ENCODE results near the gene USP17L13. TPM values are rescaled to one million over a fixed set of nuclear protein-coding genes. Genes with fewer than 3 reads are reported as not detected.
A peak's percentile ranks its signal among the peaks of the same experiment; 100 is the strongest.
"Not testable (repeated sequence)": the region's sequence is repeated elsewhere in the genome, so short reads cannot be mapped to it uniquely, and the experiment has no call there.

USP17L13 gene
- not detected for total RNA-seq
- polyA plus RNA-seq (ENCODE audit: insufficient read depth in 1 of 8, insufficient read length in 8 of 8, low replicate concordance in 1 of 8): not detected
- long read RNA-seq, donor 1: 0 reads
- long read RNA-seq, donor 2: 0 reads
- long read RNA-seq, donor 3: 0 reads
- long read RNA-seq, donor 4: 0 reads
- long read RNA-seq, donor 5: 0 reads
- long read RNA-seq, donor 6: 0 reads
- long read RNA-seq, donor 7: 0 reads
- long read RNA-seq, donor 8: 0 reads
- long read RNA-seq, donor 9: 0 reads
- long read RNA-seq, donor 10: 0 reads
- long read RNA-seq, donor 11: 0 reads

GRCh38 chr4:9224596-9224995 is at the start of gene USP17L13:
Gene USP17L13 (plus strand): TSS chr4:9224896. CDS start chr4:9224896, 0 bp downstream.
- H3K9me3 ChIP-seq (replicated peaks; ENCODE audit: control insufficient read depth, low read depth, low read length); H3K27ac ChIP-seq (ENCODE audit: low read length); H3K4me3 ChIP-seq (ENCODE audit: low read length); H3K4me1 ChIP-seq (ENCODE audit: control insufficient read depth, insufficient read depth, low read length); DNase-seq; H3K36me3 ChIP-seq (ENCODE audit: control insufficient read depth, insufficient read depth, low read length); H3K27me3 ChIP-seq (ENCODE audit: control insufficient read depth, insufficient read depth, low read length): not testable (repeated sequence)
- no CpG with 5 or more reads among the region's 14 CpGs for WGBS (ENCODE audit: insufficient coverage)

GRCh38 chr4:9210357-9210756 is 14.3 kb upstream of the USP17L13 start, which contains the start of gene USP17L10:
Gene USP17L10 (plus strand): TSS chr4:9210657. CDS start chr4:9210657, 0 bp downstream.
- not testable (repeated sequence) for H3K9me3 ChIP-seq (replicated peaks; ENCODE audit: control insufficient read depth, low read depth, low read length); H3K27ac ChIP-seq (ENCODE audit: low read length); H3K4me1 ChIP-seq (ENCODE audit: control insufficient read depth, insufficient read depth, low read length); DNase-seq; H3K4me3 ChIP-seq (ENCODE audit: low read length); H3K36me3 ChIP-seq (ENCODE audit: control insufficient read depth, insufficient read depth, low read length); H3K27me3 ChIP-seq (ENCODE audit: control insufficient read depth, insufficient read depth, low read length)
- WGBS (ENCODE audit: insufficient coverage): no CpG with 5 or more reads among the region's 13 CpGs

GRCh38 chr4:9214701-9215100 is 10.0 kb upstream of the USP17L13 start:
- 95% methylated on average over 5 of the region's 14 CpGs for WGBS (ENCODE audit: insufficient coverage)
- DNase-seq; H3K4me1 ChIP-seq (ENCODE audit: control insufficient read depth, insufficient read depth, low read length); H3K36me3 ChIP-seq (ENCODE audit: control insufficient read depth, insufficient read depth, low read length); H3K27me3 ChIP-seq (ENCODE audit: control insufficient read depth, insufficient read depth, low read length); H3K4me3 ChIP-seq (ENCODE audit: low read length); H3K9me3 ChIP-seq (replicated peaks; ENCODE audit: control insufficient read depth, low read depth, low read length); H3K27ac ChIP-seq (ENCODE audit: low read length): not testable (repeated sequence)

- WGBS (ENCODE audit: insufficient coverage): 100% methylated on average over 1 of the region's 14 CpGs
- H3K27ac ChIP-seq (ENCODE audit: low read length); H3K36me3 ChIP-seq (ENCODE audit: control insufficient read depth, insufficient read depth, low read length); H3K9me3 ChIP-seq (replicated peaks; ENCODE audit: control insufficient read depth, low read depth, low read length); H3K27me3 ChIP-seq (ENCODE audit: control insufficient read depth, insufficient read depth, low read length); H3K4me3 ChIP-seq (ENCODE audit: low read length); DNase-seq; H3K4me1 ChIP-seq (ENCODE audit: control insufficient read depth, insufficient read depth, low read length): not testable (repeated sequence)
Measured at GRCh38 chr4:9215105-9215504, 9.6 kb upstream of the USP17L13 start, which contains the start of gene USP17L11. Gene USP17L11 (plus strand): TSS chr4:9215405. CDS start chr4:9215405, 0 bp downstream.

- not testable (repeated sequence) for H3K27ac ChIP-seq (ENCODE audit: low read length); H3K27me3 ChIP-seq (ENCODE audit: control insufficient read depth, insufficient read depth, low read length); H3K36me3 ChIP-seq (ENCODE audit: control insufficient read depth, insufficient read depth, low read length); DNase-seq; H3K9me3 ChIP-seq (replicated peaks; ENCODE audit: control insufficient read depth, low read depth, low read length); H3K4me1 ChIP-seq (ENCODE audit: control insufficient read depth, insufficient read depth, low read length); H3K4me3 ChIP-seq (ENCODE audit: low read length)
- no CpG with 5 or more reads among the region's 13 CpGs for WGBS (ENCODE audit: insufficient coverage)
Measured at GRCh38 chr4:9219852-9220251, 4.8 kb upstream of the USP17L13 start, which contains the start of gene USP17L12. Gene USP17L12 (plus strand): TSS chr4:9220152. CDS start chr4:9220152, 0 bp downstream.

GRCh38 chr4:9230249-9230648 is 5.6 kb downstream of the USP17L13 start:
- not testable (repeated sequence) for H3K4me1 ChIP-seq (ENCODE audit: control insufficient read depth, insufficient read depth, low read length); H3K36me3 ChIP-seq (ENCODE audit: control insufficient read depth, insufficient read depth, low read length); DNase-seq; H3K4me3 ChIP-seq (ENCODE audit: low read length); H3K27me3 ChIP-seq (ENCODE audit: control insufficient read depth, insufficient read depth, low read length); H3K9me3 ChIP-seq (replicated peaks; ENCODE audit: control insufficient read depth, low read depth, low read length); H3K27ac ChIP-seq (ENCODE audit: low read length)
- WGBS (ENCODE audit: insufficient coverage): no CpG with 5 or more reads among the region's 8 CpGs

GRCh38 chr4:9234085-9234484 is 9.4 kb downstream of the USP17L13 start, which contains the start of gene USP17L15:
Gene USP17L15 (plus strand): TSS chr4:9234385. CDS start chr4:9234385, 0 bp downstream.
- not testable (repeated sequence) for DNase-seq; H3K27me3 ChIP-seq (ENCODE audit: control insufficient read depth, insufficient read depth, low read length); H3K9me3 ChIP-seq (replicated peaks; ENCODE audit: control insufficient read depth, low read depth, low read length); H3K27ac ChIP-seq (ENCODE audit: low read length); H3K4me3 ChIP-seq (ENCODE audit: low read length); H3K4me1 ChIP-seq (ENCODE audit: control insufficient read depth, insufficient read depth, low read length); H3K36me3 ChIP-seq (ENCODE audit: control insufficient read depth, insufficient read depth, low read length)
- WGBS (ENCODE audit: insufficient coverage): no CpG with 5 or more reads among the region's 15 CpGs

GRCh38 chr4:9238461-9238860 is 13.8 kb downstream of the USP17L13 start:
- H3K36me3 ChIP-seq (ENCODE audit: control insufficient read depth, insufficient read depth, low read length): not testable (repeated sequence)
- whole genome bisulfite sequencing (ENCODE audit: insufficient coverage): 88% methylated on average over 8 of the region's 12 CpGs
- DNase-seq: peak; percentile 0

GRCh38 chr4:9243579-9243978 is 18.9 kb downstream of the USP17L13 start, which contains the start of gene USP17L17:
Gene USP17L17 (plus strand): TSS chr4:9243879. CDS start chr4:9243879, 0 bp downstream.
- H3K9me3 ChIP-seq (replicated peaks; ENCODE audit: control insufficient read depth, low read depth, low read length); H3K36me3 ChIP-seq (ENCODE audit: control insufficient read depth, insufficient read depth, low read length); H3K27me3 ChIP-seq (ENCODE audit: control insufficient read depth, insufficient read depth, low read length); H3K27ac ChIP-seq (ENCODE audit: low read length); H3K4me1 ChIP-seq (ENCODE audit: control insufficient read depth, insufficient read depth, low read length); H3K4me3 ChIP-seq (ENCODE audit: low read length); DNase-seq: not testable (repeated sequence)
- WGBS (ENCODE audit: insufficient coverage): no CpG with 5 or more reads among the region's 14 CpGs

More at GRCh38 chr4:9238461-9238860, 13.8 kb downstream of the USP17L13 start:
- H3K27me3 ChIP-seq (ENCODE audit: control insufficient read depth, insufficient read depth, low read length); H3K9me3 ChIP-seq (replicated peaks; ENCODE audit: control insufficient read depth, low read depth, low read length); H3K4me3 ChIP-seq (ENCODE audit: low read length); H3K4me1 ChIP-seq (ENCODE audit: control insufficient read depth, insufficient read depth, low read length); H3K27ac ChIP-seq (ENCODE audit: low read length): not testable (repeated sequence)

- H3K36me3 ChIP-seq (ENCODE audit: control insufficient read depth, insufficient read depth, low read length); H3K9me3 ChIP-seq (replicated peaks; ENCODE audit: control insufficient read depth, low read depth, low read length); H3K27ac ChIP-seq (ENCODE audit: low read length); H3K4me1 ChIP-seq (ENCODE audit: control insufficient read depth, insufficient read depth, low read length); H3K4me3 ChIP-seq (ENCODE audit: low read length); H3K27me3 ChIP-seq (ENCODE audit: control insufficient read depth, insufficient read depth, low read length): not testable (repeated sequence)
- WGBS (ENCODE audit: insufficient coverage): 94% methylated on average over 7 of the region's 26 CpGs
- peak; percentile 0 for DNase-seq
Measured at GRCh38 chr4:9247953-9248680, 23.4 kb downstream of the USP17L13 start, which contains the start of gene USP17L18. Gene USP17L18 (plus strand): TSS chr4:9248630. CDS start chr4:9248630, 0 bp downstream.

Measured in muscle of leg (tissue), 16 donors.